Mesendoderm (in vitro differentiated cells): ENCODE results near the gene SPDYE16.
"Not testable (repeated sequence)": the region's sequence is repeated elsewhere in the genome, so short reads cannot be mapped to it uniquely, and the experiment has no call there.

ENCODE experiments used
- DNase-seq: peaks from one replicate; pipeline ENCODE4 v3.0.0; 2013
- H2AK5ac ChIP-seq: 2 replicates; pipeline ENCODE4 v1.6.1; 2013; ENCODE audit warnings: low read length, inconsistent platforms
- H2BK120ac ChIP-seq: 2 replicates; pipeline ENCODE4 v1.6.1; 2013; ENCODE audit warnings: low read depth, mild to moderate bottlenecking, low read length, moderate library complexity, mixed read lengths
- H2BK15ac ChIP-seq: replicated peaks from 2 replicates; pipeline ENCODE4 v1.6.1; 2013; ENCODE audit warnings: low read depth, mild to moderate bottlenecking, moderate library complexity
- H2BK5ac ChIP-seq: 2 replicates; pipeline ENCODE4 v1.6.1; 2013; ENCODE audit warnings: low read length, inconsistent platforms
- H3K18ac ChIP-seq: 2 replicates; pipeline ENCODE4 v1.6.1; 2013; ENCODE audit warnings: mild to moderate bottlenecking, low read length, mixed read lengths
- H3K23ac ChIP-seq: one replicate; pipeline ENCODE4 v1.6.1; 2013; ENCODE audit warnings: low read length
- H3K27ac ChIP-seq: 2 replicates; pipeline ENCODE4 v1.5.1; 2013; ENCODE audit warnings: low read depth, mild to moderate bottlenecking, inconsistent platforms, low read length, moderate library complexity
- H3K27me3 ChIP-seq: 2 replicates; pipeline ENCODE4 v1.6.1; 2013; ENCODE audit warnings: low read length, control low read depth, mild to moderate bottlenecking, inconsistent platforms; ENCODE audit not compliant: insufficient read depth, poor library complexity
- H3K36me3 ChIP-seq: 2 replicates; pipeline ENCODE4 v1.6.1; 2013; ENCODE audit warnings: low read length, inconsistent platforms; ENCODE audit not compliant: control insufficient read depth, insufficient read depth
- H3K4ac ChIP-seq: one replicate; pipeline ENCODE4 v1.6.1; 2013; ENCODE audit warnings: low read depth, mild to moderate bottlenecking, low read length, moderate library complexity
- H3K4me1 ChIP-seq: 2 replicates; pipeline ENCODE4 v1.6.1; 2013; ENCODE audit warnings: low read depth, low read length, inconsistent platforms; ENCODE audit not compliant: control insufficient read depth
- H3K4me2 ChIP-seq: 2 replicates; pipeline ENCODE4 v1.6.1; 2013; ENCODE audit warnings: low read length
- H3K4me3 ChIP-seq: 2 replicates; pipeline ENCODE4 v1.5.1; 2013; ENCODE audit warnings: mild to moderate bottlenecking, low read length
- H3K56ac ChIP-seq: one replicate; pipeline ENCODE4 v1.6.1; 2013; ENCODE audit warnings: low read length
- H3K79me1 ChIP-seq: 2 replicates; pipeline ENCODE4 v1.6.1; 2013; ENCODE audit warnings: low read length, inconsistent platforms
- H3K79me2 ChIP-seq: 2 replicates; pipeline ENCODE4 v1.6.1; 2013; ENCODE audit warnings: mild to moderate bottlenecking, low read length; ENCODE audit not compliant: control insufficient read depth, insufficient read depth
- H3K9ac ChIP-seq: 2 replicates; pipeline ENCODE4 v1.6.1; 2013; ENCODE audit warnings: low read length, inconsistent platforms
- H4K5ac ChIP-seq: one replicate; pipeline ENCODE4 v1.6.1; 2013; ENCODE audit warnings: low read length
- H4K8ac ChIP-seq: one replicate; pipeline ENCODE4 v1.6.1; 2013; ENCODE audit warnings: low read depth, mild to moderate bottlenecking, control low read depth, low read length, moderate library complexity
- WGBS: extraction: QIAGEN DNeasy Blood & Tissue Kit; methylation state at CpG from one replicate; pipeline ENCODE4 v1.1.7; 2013; ENCODE audit warnings: low lambda C conversion rate, missing lambda C conversion rate; ENCODE audit not compliant: insufficient coverage; ENCODE audit errors: extremely low coverage; 5-methylcytosine and 5-hydroxymethylcytosine counted together

SPDYE16 gene

GRCh38 chr7:76487969-76488368 is 55.1 kb downstream of the SPDYE16 start:
- H3K4me1 ChIP-seq, H3K36me3 ChIP-seq, H2BK120ac ChIP-seq, H3K56ac ChIP-seq, H3K79me2 ChIP-seq, H3K4ac ChIP-seq, H3K4me3 ChIP-seq, H3K9ac ChIP-seq, H3K18ac ChIP-seq, H3K79me1 ChIP-seq, H3K4me2 ChIP-seq, H3K27ac ChIP-seq, H2BK15ac ChIP-seq, H2BK5ac ChIP-seq, H4K5ac ChIP-seq, H4K8ac ChIP-seq, H3K23ac ChIP-seq, H2AK5ac ChIP-seq, H3K27me3 ChIP-seq, DNase-seq: not testable (repeated sequence)
- whole genome bisulfite sequencing = no CpG with 5 or more reads among the region's 13 CpGs

DNA sequence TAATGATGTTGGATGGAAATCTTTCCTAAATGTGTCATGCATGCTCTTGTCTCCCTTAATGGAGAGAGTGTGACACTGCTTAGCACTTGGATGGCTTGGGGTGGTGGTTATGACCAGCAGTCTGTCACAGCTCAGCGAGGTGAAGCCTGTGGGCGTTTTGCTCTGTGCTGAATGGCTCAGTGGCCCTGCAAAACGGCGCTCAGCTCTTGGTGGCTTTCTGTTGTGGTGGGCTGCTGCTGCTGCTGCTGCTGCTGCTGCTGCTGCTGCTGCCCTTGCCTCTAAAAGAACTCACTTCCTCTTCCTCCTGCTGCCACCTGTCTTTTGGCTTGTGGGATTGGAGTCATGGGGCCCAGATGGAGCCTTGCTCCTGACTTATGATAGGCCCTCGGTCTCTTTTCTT is 56.5 kb downstream of the SPDYE16 start:
- not testable (repeated sequence) for H3K27me3 ChIP-seq, H4K8ac ChIP-seq, H3K23ac ChIP-seq, H2BK120ac ChIP-seq, H3K79me2 ChIP-seq, H3K4me3 ChIP-seq, H3K4me1 ChIP-seq, H3K9ac ChIP-seq, H3K18ac ChIP-seq, H3K79me1 ChIP-seq, H2BK5ac ChIP-seq, DNase-seq, H4K5ac ChIP-seq, H2BK15ac ChIP-seq, H3K56ac ChIP-seq, H2AK5ac ChIP-seq, H3K4me2 ChIP-seq, H3K36me3 ChIP-seq, H3K4ac ChIP-seq, H3K27ac ChIP-seq
- no CpG with 5 or more reads among the region's 5 CpGs for WGBS

GRCh38 chr7:76485822-76486610 is 57.1 kb downstream of the SPDYE16 start:
- H3K56ac ChIP-seq, H3K4ac ChIP-seq, H3K9ac ChIP-seq, H3K4me3 ChIP-seq, H3K4me2 ChIP-seq, H3K18ac ChIP-seq, H4K8ac ChIP-seq, H3K36me3 ChIP-seq, H3K79me1 ChIP-seq, H3K27me3 ChIP-seq, H3K23ac ChIP-seq, DNase-seq, H3K27ac ChIP-seq, H2BK5ac ChIP-seq, H3K4me1 ChIP-seq, H3K79me2 ChIP-seq, H2BK120ac ChIP-seq, H2AK5ac ChIP-seq, H4K5ac ChIP-seq, H2BK15ac ChIP-seq: not testable (repeated sequence)
- no CpG with 5 or more reads among the region's 20 CpGs for whole genome bisulfite sequencing

DNA sequence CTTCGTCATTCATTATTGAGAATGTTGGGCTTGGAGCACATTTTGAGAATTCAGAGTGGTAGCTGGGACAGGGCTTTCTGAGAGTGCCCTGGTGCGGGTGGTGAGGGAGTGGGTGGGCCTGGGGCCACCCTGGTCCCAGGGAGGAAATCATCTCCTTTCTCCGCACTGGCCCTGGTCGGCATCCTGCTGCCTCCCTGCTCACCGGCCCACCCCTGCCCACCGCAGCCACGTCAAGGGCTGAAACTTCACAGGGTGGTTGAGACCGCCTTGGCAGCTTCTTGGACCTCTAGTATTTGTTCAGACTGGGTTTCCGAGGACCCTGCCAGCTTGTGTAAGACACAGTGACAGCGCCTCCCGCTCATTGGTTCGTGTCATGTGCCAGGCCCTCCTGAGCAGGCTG is 58.6 kb downstream of the SPDYE16 start:
- not testable (repeated sequence) for H3K27me3 ChIP-seq, H4K5ac ChIP-seq, H2BK15ac ChIP-seq, H3K36me3 ChIP-seq, H4K8ac ChIP-seq, H3K4me2 ChIP-seq, H3K4me3 ChIP-seq, H3K9ac ChIP-seq, H3K79me1 ChIP-seq, H3K79me2 ChIP-seq, H2BK120ac ChIP-seq, DNase-seq, H3K4me1 ChIP-seq, H3K18ac ChIP-seq, H2BK5ac ChIP-seq, H3K56ac ChIP-seq, H2AK5ac ChIP-seq, H3K4ac ChIP-seq, H3K27ac ChIP-seq, H3K23ac ChIP-seq
- no CpG with 5 or more reads among the region's 12 CpGs for WGBS

GRCh38 chr7:76483081-76483480 is 60.0 kb downstream of the SPDYE16 start:
- not testable (repeated sequence) for H2BK15ac ChIP-seq, H3K27ac ChIP-seq, H3K79me1 ChIP-seq, H3K4me3 ChIP-seq, H3K27me3 ChIP-seq, H2BK120ac ChIP-seq, H3K79me2 ChIP-seq, H3K18ac ChIP-seq, H3K4me2 ChIP-seq, H4K8ac ChIP-seq, H2BK5ac ChIP-seq, H3K36me3 ChIP-seq, H4K5ac ChIP-seq, H3K4me1 ChIP-seq, H3K9ac ChIP-seq, H3K23ac ChIP-seq, H3K56ac ChIP-seq, H2AK5ac ChIP-seq, H3K4ac ChIP-seq, DNase-seq
- WGBS = no CpG with 5 or more reads among the region's 17 CpGs

DNA sequence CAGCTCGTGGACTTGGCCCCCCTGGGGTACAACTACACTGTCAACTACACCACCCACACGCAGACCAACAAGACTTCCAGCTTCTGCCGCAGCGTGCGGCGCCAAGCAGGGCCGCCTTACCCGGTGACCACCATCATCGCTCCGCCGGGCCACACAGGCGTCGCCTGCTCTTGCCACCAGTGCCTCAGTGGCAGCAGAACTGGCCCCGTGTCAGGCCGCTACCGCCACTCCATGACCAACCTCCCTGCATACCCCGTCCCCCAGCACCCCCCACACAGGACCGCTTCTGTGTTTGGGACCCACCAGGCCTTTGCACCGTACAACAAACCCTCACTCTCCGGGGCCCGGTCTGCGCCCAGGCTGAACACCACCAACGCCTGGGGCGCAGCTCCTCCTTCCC is 60.4 kb downstream of the SPDYE16 start:
- not testable (repeated sequence) for H4K5ac ChIP-seq, H3K36me3 ChIP-seq, H3K4me1 ChIP-seq, DNase-seq, H3K4ac ChIP-seq, H3K9ac ChIP-seq, H4K8ac ChIP-seq, H3K4me3 ChIP-seq, H3K79me1 ChIP-seq, H3K27ac ChIP-seq, H2AK5ac ChIP-seq, H2BK5ac ChIP-seq, H3K27me3 ChIP-seq, H3K56ac ChIP-seq, H3K79me2 ChIP-seq, H3K18ac ChIP-seq, H2BK120ac ChIP-seq, H3K23ac ChIP-seq, H3K4me2 ChIP-seq, H2BK15ac ChIP-seq
- whole genome bisulfite sequencing = no CpG with 5 or more reads among the region's 24 CpGs
